ENCODE measurements around the gene MEGF11. TPM values are rescaled to one million over a fixed set of nuclear protein-coding genes. Genes with fewer than 3 reads are reported as not detected.

MEGF11 gene
- total RNA-seq, 1 donor from 2014 or later = not detected

- Mint-ChIP-seq H3K27ac (ENCODE audit: unreplicated experiment) (no peak overlapping the region), H3K27me3 (ENCODE audit: low read depth) (peaks cover 67% of the 10 kb centered on the region)
- peak; percentile 46 for TF ChIP-seq CTCF (IDR thresholded peaks at IDR 0.05)
Observed at GRCh38 chr15:65962187-65962586, 291.4 kb downstream of the MEGF11 start.

DNA sequence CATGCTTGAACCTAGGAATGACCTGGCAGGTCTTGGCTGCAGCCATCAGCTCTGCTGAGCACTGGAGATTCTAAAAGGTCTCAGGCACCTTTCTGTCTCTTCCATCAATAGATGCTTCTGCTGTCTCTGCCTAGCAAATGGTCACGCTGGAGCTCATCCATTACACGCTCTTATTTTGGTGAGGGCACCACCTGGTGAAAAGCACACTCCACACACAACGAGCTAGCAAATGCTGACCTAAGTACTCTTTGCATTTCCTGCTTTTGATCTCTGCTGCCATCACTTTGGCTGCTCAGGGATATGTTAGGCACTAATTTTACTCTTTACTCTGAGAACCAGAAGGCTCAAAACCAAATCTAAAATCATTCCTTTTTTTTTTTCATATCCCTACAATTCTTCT lies 293.0 kb downstream of the MEGF11 start:
- Mint-ChIP-seq H3K27ac (ENCODE audit: unreplicated experiment) (no peak overlapping the region), H3K4me3 (ENCODE audit: unreplicated experiment) (no peak overlapping the region), H3K9me3 (ENCODE audit: low read depth) (no peaks in the 10 kb centered on the region), H3K27me3 (ENCODE audit: low read depth) (peaks cover 70% of the 10 kb centered on the region), H3K36me3 (ENCODE audit: low read depth) (no peaks in the 10 kb centered on the region), H3K4me1 (ENCODE audit: low read depth) (no peaks in the 10 kb centered on the region)
- TF ChIP-seq CTCF (IDR thresholded peaks at IDR 0.05) = no peak
- no peak for DNase-seq (ENCODE audit: low spot score)

More at GRCh38 chr15:65962187-65962586, 291.4 kb downstream of the MEGF11 start:
- Mint-ChIP-seq H3K4me3 (ENCODE audit: unreplicated experiment) (no peak overlapping the region), H3K4me1 (ENCODE audit: low read depth) (no peaks in the 10 kb centered on the region), H3K9me3 (ENCODE audit: low read depth) (no peaks in the 10 kb centered on the region), H3K36me3 (ENCODE audit: low read depth) (no peaks in the 10 kb centered on the region)
- no peak for DNase-seq (ENCODE audit: low spot score)

- Mint-ChIP-seq H3K9me3 (ENCODE audit: low read depth) (no peaks in the 10 kb centered on the region), H3K4me3 (ENCODE audit: unreplicated experiment) (no peak overlapping the region), H3K4me1 (ENCODE audit: low read depth) (no peaks in the 10 kb centered on the region), H3K27me3 (ENCODE audit: low read depth) (peaks cover 70% of the 10 kb centered on the region), H3K27ac (ENCODE audit: unreplicated experiment) (no peak overlapping the region), H3K36me3 (ENCODE audit: low read depth) (no peaks in the 10 kb centered on the region)
- no peak for TF ChIP-seq CTCF (IDR thresholded peaks at IDR 0.05)
- no peak for DNase-seq (ENCODE audit: low spot score)
Observed at GRCh38 chr15:65958835-65959234, 294.7 kb downstream of the MEGF11 start.

DNA sequence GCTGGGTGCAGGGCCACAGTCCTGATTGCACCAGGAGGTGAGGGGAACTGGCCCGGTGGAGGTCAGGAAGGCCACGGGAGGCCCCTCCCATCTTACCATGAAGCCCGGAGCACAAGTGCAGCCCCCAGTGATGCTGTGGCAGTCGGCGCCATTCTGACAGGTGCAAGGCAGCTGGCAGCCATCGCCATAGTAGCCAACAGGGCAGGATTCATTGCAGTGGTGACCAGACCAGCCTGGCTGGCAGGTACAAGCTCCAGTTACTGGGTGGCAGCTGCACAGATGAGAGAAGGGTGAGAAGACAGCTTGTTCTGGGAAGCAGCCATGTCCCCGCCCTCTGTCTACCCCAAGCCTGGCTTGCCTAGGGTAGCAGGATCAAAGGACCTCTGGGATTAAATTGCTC lies 296.1 kb downstream of the MEGF11 start:
- Mint-ChIP-seq H3K27ac (ENCODE audit: unreplicated experiment) (no peak overlapping the region), H3K36me3 (ENCODE audit: low read depth) (no peaks in the 10 kb centered on the region), H3K4me1 (ENCODE audit: low read depth) (no peaks in the 10 kb centered on the region), H3K27me3 (ENCODE audit: low read depth) (peaks cover 61% of the 10 kb centered on the region), H3K4me3 (ENCODE audit: unreplicated experiment) (no peak overlapping the region), H3K9me3 (ENCODE audit: low read depth) (no peaks in the 10 kb centered on the region)
- TF ChIP-seq CTCF (IDR thresholded peaks at IDR 0.05) = no peak
- DNase-seq (ENCODE audit: low spot score) = no peak

- TF ChIP-seq CTCF (IDR thresholded peaks at IDR 0.05) = no peak
- Mint-ChIP-seq H3K27ac (ENCODE audit: unreplicated experiment) (no peak overlapping the region), H3K9me3 (ENCODE audit: low read depth) (no peaks in the 10 kb centered on the region), H3K27me3 (ENCODE audit: low read depth) (peaks cover 56% of the 10 kb centered on the region), H3K4me1 (ENCODE audit: low read depth) (no peaks in the 10 kb centered on the region), H3K36me3 (ENCODE audit: low read depth) (no peaks in the 10 kb centered on the region), H3K4me3 (ENCODE audit: unreplicated experiment) (no peak overlapping the region)
- no peak for DNase-seq (ENCODE audit: low spot score)
Observed at GRCh38 chr15:65956899-65957298, 296.7 kb downstream of the MEGF11 start.
